Endothelial cell of umbilical vein (primary cell): Measurements from ENCODE around the gene ITPKB.

ENCODE experiments used
- FOS ChIP-seq: IDR thresholded peaks from 2 replicates; pipeline ENCODE4 v1.6.1; 2011; ENCODE audit warnings: mild to moderate bottlenecking, low read length, moderate library complexity, borderline replicate concordance; ENCODE audit not compliant: insufficient read depth
- JUN ChIP-seq: IDR thresholded peaks from 2 replicates; pipeline ENCODE4 v1.6.1; 2011; ENCODE audit warnings: borderline replicate concordance, low read depth; ENCODE audit not compliant: insufficient read length, insufficient read depth
- MAX ChIP-seq: IDR thresholded peaks from 2 replicates; pipeline ENCODE4 v1.6.1; 2011; ENCODE audit not compliant: insufficient read depth, insufficient read length
- MYC ChIP-seq: IDR thresholded peaks from one replicate; pipeline ENCODE4 v1.6.1; 2011; ENCODE audit warnings: mild to moderate bottlenecking, low read depth, low read length
- POLR2A ChIP-seq: IDR thresholded peaks from 2 replicates; pipeline ENCODE4 v1.6.1; 2012; ENCODE audit warnings: low read depth, mild to moderate bottlenecking, control low read depth, low read length
- POLR2AphosphoS5 ChIP-seq: IDR thresholded peaks from 2 replicates; pipeline ENCODE4 v1.6.1; 2012; ENCODE audit warnings: low read depth, mild to moderate bottlenecking, control low read depth, low read length, moderate library complexity; ENCODE audit not compliant: insufficient read depth
- TF ChIP-seq, protein P1 (sequence below), 2 donors: IDR thresholded peaks; 1 replicate in 1 of 2; 2 replicates in 1 of 2; pipeline ENCODE4 v1.5.1; 2011; ENCODE audit warnings: low read length in 2 of 2, mild to moderate bottlenecking in 2 of 2, moderate library complexity in 2 of 2, control low read depth in 1 of 2, inconsistent platforms in 1 of 2, low read depth in 1 of 2; ENCODE audit not compliant: insufficient read depth in 1 of 2; ENCODE audit errors: extremely low read depth in 1 of 2

DNA sequence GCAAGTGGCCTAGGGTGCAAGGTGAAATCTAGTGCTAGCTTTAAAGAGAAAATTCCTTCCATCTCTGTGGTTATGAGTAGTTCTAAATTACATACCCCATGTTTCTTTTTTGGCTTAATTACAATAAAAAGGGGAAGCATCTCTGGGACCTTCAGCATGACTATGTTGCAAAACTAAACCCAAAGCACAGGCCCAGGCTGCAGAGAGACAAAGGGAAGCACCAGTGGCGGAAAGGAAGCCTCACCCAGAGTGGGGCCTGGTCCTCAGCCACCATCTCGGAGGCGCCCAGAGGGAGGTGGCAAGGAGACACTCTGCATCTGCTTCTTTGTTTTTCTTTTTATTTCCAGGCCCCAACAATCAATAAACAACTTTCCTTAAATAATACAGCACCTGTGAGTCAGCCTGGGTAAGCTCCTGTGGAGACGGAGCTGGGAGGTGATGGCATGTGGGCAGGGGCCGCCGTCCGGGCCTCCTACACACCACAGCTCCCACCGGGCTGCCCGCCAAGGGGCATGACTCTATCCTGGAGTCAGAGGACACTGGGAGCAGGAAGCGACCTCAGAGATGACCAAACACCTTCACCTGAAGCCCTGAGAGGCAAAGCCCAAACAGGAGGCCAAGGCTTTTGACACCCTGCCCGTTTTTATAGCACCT is 21.7 kb downstream of the ITPKB start:
- TF ChIP-seq, protein P1, sequence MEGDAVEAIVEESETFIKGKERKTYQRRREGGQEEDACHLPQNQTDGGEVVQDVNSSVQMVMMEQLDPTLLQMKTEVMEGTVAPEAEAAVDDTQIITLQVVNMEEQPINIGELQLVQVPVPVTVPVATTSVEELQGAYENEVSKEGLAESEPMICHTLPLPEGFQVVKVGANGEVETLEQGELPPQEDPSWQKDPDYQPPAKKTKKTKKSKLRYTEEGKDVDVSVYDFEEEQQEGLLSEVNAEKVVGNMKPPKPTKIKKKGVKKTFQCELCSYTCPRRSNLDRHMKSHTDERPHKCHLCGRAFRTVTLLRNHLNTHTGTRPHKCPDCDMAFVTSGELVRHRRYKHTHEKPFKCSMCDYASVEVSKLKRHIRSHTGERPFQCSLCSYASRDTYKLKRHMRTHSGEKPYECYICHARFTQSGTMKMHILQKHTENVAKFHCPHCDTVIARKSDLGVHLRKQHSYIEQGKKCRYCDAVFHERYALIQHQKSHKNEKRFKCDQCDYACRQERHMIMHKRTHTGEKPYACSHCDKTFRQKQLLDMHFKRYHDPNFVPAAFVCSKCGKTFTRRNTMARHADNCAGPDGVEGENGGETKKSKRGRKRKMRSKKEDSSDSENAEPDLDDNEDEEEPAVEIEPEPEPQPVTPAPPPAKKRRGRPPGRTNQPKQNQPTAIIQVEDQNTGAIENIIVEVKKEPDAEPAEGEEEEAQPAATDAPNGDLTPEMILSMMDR (IDR thresholded peaks at IDR 0.05; ENCODE audit: extremely low read depth in 1 of 2, insufficient read depth in 1 of 2, low read depth in 1 of 2, low read length in 2 of 2): no peak
- TF ChIP-seq FOS (no peak), POLR2A (no peak), POLR2AphosphoS5 (no peak), MAX (no peak), JUN (no peak), MYC (no peak)
